HG03432 (cell line): ENCODE results near the gene TAS1R2.
"Not testable (repeated sequence)": the region's sequence is repeated elsewhere in the genome, so short reads cannot be mapped to it uniquely, and the experiment has no call there.

Source experiments
- ATAC-seq: cut with Tn5 transposase; IDR thresholded peaks from one replicate; pipeline ENCODE4 v1.9.1; 2021; ENCODE audit warnings: mild to moderate bottlenecking, moderate library complexity; ENCODE audit not compliant: unreplicated experiment

TAS1R2 gene

GRCh38 chr1:18869847-18870594 lies 10.6 kb upstream of the TAS1R2 start:
- no peak for ATAC-seq

- ATAC-seq = no peak
Measured at GRCh38 chr1:18868801-18869424, 9.5 kb upstream of the TAS1R2 start.

- ATAC-seq = no peak
Measured at GRCh38 chr1:18868354-18868753, 8.9 kb upstream of the TAS1R2 start.

GRCh38 chr1:18866846-18867245 lies 7.4 kb upstream of the TAS1R2 start:
- ATAC-seq = no peak

- no peak for ATAC-seq
Measured at GRCh38 chr1:18866314-18866713, 6.9 kb upstream of the TAS1R2 start.

- no peak for ATAC-seq
Measured at GRCh38 chr1:18865176-18865575, 5.7 kb upstream of the TAS1R2 start.

- ATAC-seq = no peak
Measured at GRCh38 chr1:18861590-18861989, 2.1 kb upstream of the TAS1R2 start.

- no peak for ATAC-seq
Measured at GRCh38 chr1:18861082-18861481, 1.6 kb upstream of the TAS1R2 start.

GRCh38 chr1:18858070-18858688 lies 1.3 kb downstream of the TAS1R2 start:
- no peak for ATAC-seq

- ATAC-seq = no peak
Measured at GRCh38 chr1:18856435-18856834, 3.0 kb downstream of the TAS1R2 start.

- ATAC-seq = no peak
Measured at GRCh38 chr1:18855573-18855972, 3.9 kb downstream of the TAS1R2 start.

- ATAC-seq = no peak
Measured at GRCh38 chr1:18854331-18855025, 5.0 kb downstream of the TAS1R2 start.

GRCh38 chr1:18852501-18852900 lies 7.0 kb downstream of the TAS1R2 start:
- ATAC-seq = no peak

GRCh38 chr1:18849261-18849711 lies 10.2 kb downstream of the TAS1R2 start:
- ATAC-seq = no peak

GRCh38 chr1:18847723-18848122 lies 11.7 kb downstream of the TAS1R2 start:
- not testable (repeated sequence) for ATAC-seq

- ATAC-seq = no peak
Measured at GRCh38 chr1:18840145-18840544, 19.3 kb downstream of the TAS1R2 start.

- ATAC-seq = no peak
Measured at GRCh38 chr1:18836654-18837053, 22.8 kb downstream of the TAS1R2 start.

GRCh38 chr1:18832319-18832718 lies 27.1 kb downstream of the TAS1R2 start:
- ATAC-seq = not testable (repeated sequence)

GRCh38 chr1:18831656-18832055 lies 27.8 kb downstream of the TAS1R2 start:
- ATAC-seq = no peak

GRCh38 chr1:18830596-18830995 lies 28.9 kb downstream of the TAS1R2 start:
- no peak for ATAC-seq

- ATAC-seq = no peak
Measured at GRCh38 chr1:18829671-18830070, 29.8 kb downstream of the TAS1R2 start.
